WI38 (cell line): ENCODE results near the gene GRAMD1A.
"Not testable (repeated sequence)": the region's sequence is repeated elsewhere in the genome, so short reads cannot be mapped to it uniquely, and the experiment has no call there.

ENCODE experiments used
- H3K4me3 ChIP-seq: 2 replicates; pipeline ENCODE4 v1.5.1; 2011; ENCODE audit warnings: low read depth, mild to moderate bottlenecking, control low read depth, low read length
- TF ChIP-seq, protein P1 (sequence below): IDR thresholded peaks from 2 replicates; pipeline ENCODE4 v1.5.1; 2012; ENCODE audit warnings: low read depth, mild to moderate bottlenecking, control low read depth, low read length

The GRAMD1A gene

DNA sequence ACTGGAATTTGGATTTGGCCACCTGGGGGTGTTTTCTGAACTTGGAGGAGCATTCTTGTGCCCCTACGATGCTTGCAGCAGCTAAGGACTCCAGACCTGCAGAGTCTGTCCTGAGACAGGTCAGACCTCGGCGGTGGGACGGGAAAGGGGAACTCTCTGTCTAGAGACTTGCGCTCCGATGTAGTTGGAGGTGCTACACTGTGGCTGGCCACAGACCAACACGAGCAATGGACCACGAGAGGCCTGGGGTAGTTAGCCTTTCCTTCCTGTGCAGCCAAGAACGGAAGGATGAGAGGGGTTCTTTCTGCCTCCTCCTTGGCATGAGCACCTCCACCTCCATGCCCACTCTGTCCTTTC is 5.9 kb upstream of the GRAMD1A start:
- TF ChIP-seq, protein P1, sequence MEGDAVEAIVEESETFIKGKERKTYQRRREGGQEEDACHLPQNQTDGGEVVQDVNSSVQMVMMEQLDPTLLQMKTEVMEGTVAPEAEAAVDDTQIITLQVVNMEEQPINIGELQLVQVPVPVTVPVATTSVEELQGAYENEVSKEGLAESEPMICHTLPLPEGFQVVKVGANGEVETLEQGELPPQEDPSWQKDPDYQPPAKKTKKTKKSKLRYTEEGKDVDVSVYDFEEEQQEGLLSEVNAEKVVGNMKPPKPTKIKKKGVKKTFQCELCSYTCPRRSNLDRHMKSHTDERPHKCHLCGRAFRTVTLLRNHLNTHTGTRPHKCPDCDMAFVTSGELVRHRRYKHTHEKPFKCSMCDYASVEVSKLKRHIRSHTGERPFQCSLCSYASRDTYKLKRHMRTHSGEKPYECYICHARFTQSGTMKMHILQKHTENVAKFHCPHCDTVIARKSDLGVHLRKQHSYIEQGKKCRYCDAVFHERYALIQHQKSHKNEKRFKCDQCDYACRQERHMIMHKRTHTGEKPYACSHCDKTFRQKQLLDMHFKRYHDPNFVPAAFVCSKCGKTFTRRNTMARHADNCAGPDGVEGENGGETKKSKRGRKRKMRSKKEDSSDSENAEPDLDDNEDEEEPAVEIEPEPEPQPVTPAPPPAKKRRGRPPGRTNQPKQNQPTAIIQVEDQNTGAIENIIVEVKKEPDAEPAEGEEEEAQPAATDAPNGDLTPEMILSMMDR, result no peak
- no peak overlapping the region for H3K4me3 ChIP-seq

DNA sequence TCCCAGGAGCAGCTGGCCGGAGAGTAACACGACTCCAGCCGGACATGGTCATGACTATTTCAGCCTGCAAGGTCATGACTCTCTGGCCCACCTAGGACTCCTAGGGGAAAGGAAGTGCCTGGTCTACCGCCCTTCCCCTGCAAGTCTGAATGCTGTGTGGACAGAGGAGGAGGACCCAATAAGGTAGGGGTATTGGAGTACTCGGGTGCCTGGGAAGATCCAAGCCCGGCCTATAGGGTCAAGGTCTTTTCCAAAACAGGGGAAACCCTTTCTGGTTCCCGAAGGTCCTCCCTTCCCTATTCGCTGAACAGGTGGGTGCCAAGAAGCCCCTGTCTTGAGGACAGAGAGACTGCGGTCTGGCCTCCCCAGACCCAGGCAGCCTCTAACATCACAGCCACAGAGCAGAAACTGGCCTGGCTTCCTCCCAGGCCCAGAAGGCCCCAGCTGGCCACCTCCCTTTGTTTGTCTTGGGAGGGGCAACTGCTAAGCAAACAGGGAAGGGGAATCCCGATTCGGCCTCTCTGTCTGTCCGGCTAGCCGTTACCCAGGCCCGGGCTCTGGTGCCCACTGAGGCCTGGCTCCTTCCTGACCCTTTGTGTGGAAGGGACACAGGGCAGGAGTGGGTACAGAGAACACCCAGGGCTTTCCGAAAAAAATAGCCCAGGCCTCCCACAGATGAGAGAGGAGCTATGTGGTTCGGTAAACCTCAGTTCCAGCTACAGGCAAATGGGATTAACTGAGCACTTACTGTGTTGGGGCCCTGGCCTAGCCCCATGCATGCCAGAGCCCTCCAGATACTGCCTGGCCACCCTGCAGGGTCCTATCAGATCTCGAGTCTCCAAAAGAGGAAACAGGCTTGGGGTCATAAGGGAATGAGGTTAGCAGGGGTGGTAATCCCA is 5.2 kb upstream of the GRAMD1A start:
- TF ChIP-seq, protein P1, result no peak
- no peak overlapping the region for H3K4me3 ChIP-seq

DNA sequence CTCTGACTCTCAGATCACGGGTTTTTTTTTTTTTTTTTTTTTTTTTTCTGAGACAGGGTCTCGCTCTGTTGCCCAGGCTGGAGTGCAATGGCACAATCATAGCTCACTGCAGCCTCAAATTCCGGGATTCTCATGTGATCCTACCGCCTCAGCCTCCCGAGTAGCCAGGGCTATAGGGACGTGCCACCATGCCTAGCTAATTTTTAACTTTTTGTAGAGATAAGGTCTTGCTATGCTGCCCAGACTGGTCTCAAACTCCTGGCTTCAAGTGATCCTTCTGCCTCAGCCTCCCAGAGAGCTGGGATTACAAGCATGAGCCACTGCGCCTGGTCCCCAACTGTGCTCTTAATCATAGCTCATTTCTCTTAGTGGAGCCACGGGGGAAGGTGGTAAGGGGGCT is 4.6 kb upstream of the GRAMD1A start:
- TF ChIP-seq, protein P1, result no peak
- no peak overlapping the region for H3K4me3 ChIP-seq

DNA sequence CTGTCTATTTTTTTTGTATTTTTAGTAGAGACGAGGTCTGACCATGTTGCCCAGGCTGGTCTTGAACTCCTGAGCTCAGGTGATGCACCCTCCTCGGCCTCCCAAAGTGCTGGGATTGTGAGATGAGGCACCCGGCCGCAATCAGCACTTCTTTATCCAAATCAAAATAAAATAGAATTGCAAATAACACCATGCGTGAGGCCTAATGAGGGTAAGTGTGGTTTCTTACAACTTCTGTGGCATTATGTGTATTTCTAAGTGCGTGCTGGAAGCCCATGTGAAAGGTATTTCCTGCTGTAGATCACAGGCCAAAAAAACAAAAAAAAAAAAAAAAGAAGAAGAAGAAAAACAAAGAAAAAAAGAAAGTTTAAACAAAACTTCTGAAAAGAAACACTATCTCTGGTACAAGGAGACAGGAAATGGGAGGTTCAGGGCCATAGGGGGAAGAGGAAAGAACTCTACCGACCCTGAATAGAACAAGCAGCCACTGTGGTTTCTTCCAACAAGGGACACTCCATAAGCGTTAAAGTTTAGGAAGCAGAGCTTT is 3.0 kb upstream of the GRAMD1A start:
- H3K4me3 ChIP-seq, result no peak overlapping the region
- TF ChIP-seq, protein P1, result no peak

DNA sequence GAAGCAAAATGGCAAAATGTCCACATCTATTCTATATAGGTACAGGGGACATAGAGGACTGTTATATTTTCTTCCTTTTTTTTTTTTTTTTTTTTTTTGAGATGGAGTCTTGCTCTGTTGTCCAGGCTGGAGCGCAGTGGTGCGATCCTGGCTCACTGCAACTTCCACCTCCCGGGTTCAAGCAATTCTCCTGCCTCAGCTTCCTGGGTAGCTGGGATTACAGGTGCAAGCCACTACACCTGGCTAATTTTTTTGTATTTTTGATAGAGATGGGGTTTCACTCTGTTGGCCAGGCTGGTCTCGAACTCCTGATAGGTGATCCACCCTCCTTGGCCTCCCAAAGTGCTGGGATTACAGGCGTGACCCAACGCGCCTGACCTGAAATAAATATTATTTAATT is 1.9 kb upstream of the GRAMD1A start:
- H3K4me3 ChIP-seq, result not testable (repeated sequence)

DNA sequence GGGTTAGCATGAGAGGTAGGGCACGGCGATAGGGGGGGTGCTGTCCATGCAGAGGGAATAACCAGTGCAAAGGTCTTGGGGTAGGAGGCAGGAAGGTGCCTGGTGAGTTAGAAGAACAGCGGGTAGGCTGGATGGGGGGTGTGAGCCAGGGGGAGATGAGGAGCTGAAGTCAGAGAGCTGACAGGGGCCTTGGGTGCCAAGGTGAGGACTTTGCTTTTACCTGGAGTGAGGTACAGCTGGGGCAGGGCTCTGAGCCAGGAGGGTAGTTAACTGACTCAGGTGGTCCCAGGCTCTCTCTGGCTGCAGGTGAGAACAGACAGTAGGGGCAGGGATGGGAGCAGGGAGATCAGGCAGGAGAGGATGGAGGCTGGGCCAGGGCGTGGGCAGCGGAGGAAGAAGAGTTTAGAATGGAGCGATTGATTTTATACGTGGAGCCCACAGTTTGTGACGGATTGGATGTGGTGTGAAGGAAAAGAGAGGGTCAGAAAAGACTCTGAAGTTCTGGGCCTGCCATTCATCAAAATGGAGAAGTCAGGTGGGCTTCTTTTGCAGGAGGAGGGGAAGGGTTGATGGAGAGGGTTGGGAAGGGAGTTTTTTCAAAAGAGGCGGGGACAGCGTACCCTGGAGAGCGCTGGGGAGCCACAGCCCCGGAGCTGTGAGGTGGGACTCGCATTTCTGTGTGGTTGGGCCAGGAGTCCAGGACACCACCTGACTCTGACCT is 1.2 kb upstream of the GRAMD1A start:
- TF ChIP-seq, protein P1, result no peak
- peak overlapping the region; percentile 64 for H3K4me3 ChIP-seq

DNA sequence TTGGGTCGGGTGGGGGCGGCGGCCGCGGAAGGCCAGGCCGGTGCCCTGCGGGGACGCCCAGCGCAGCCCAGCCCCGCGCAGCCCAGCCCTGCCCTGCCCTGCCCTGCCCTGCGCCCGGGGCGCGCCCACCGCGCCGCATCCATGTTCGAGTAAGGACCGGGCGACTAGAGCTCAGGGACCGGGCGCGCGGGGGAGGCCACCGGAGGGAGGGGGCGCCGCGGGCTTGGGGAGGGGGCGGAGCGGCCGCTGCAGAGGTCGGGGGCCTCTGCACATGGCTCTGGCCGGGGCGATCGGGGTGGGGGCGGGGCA is 169 bp downstream of the GRAMD1A start:
- H3K4me3 ChIP-seq, result peak overlapping the region; percentile 78
- TF ChIP-seq, protein P1, result no peak
